GM10266 (cell line): Measurements from ENCODE around the gene COL1A2.

Experiments used
- DNase-seq: peaks from one replicate; pipeline ENCODE4 v3.0.0; 2012; ENCODE audit errors: extremely low spot score
- TF ChIP-seq, protein P1 (sequence below): IDR thresholded peaks from 2 replicates; pipeline ENCODE4 v1.5.1; 2012; ENCODE audit warnings: mild to moderate bottlenecking, low read depth; ENCODE audit not compliant: control insufficient read depth, insufficient read depth; ENCODE audit errors: missing control alignments

COL1A2 gene

DNA sequence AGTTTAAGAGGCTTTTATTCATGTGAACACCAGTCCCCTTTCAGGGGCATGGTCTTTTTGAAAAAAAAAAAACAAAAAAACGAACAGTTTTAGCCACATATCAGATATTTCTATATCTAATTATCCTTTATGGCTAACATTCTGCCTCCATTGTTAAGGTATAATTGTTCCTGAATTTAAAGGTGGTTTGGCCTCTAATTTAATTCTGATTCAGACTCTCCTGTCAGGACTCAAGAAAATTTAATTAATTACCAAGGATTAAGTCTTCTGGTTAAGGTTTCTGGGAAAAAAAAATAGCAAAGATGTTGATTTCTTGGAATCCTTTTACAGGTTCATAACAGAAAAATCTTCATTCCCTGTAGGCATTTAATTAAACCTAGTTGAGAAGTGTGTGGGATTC, 27.4 kb downstream of the COL1A2 start:
- no peak for DNase-seq
- TF ChIP-seq, protein P1, sequence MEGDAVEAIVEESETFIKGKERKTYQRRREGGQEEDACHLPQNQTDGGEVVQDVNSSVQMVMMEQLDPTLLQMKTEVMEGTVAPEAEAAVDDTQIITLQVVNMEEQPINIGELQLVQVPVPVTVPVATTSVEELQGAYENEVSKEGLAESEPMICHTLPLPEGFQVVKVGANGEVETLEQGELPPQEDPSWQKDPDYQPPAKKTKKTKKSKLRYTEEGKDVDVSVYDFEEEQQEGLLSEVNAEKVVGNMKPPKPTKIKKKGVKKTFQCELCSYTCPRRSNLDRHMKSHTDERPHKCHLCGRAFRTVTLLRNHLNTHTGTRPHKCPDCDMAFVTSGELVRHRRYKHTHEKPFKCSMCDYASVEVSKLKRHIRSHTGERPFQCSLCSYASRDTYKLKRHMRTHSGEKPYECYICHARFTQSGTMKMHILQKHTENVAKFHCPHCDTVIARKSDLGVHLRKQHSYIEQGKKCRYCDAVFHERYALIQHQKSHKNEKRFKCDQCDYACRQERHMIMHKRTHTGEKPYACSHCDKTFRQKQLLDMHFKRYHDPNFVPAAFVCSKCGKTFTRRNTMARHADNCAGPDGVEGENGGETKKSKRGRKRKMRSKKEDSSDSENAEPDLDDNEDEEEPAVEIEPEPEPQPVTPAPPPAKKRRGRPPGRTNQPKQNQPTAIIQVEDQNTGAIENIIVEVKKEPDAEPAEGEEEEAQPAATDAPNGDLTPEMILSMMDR = no peak

DNA sequence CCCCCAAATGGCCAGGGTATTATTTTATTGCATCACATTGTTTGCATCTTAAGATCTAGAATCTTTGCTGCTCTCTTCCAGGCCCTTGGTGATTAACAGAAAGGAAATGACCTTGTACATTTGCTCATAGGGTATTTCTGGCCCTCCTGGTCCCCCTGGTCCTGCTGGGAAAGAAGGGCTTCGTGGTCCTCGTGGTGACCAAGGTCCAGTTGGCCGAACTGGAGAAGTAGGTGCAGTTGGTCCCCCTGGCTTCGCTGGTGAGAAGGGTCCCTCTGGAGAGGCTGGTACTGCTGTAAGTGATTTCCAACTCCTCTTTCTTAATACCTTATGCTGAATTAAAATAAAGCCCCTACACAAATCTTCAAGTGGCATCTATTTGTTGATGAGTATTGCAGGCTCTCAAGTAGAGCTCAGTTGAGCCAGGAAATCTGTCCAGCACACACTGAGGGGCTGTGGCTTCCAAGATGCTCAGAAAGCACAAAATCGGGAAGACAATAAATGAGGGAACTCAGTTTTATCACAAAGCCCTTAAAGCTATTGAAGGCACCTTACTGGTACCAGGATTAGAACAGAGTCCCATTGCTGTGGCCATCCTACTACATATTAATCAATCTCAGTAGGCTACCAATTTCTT, 28.2 kb downstream of the COL1A2 start:
- TF ChIP-seq, protein P1 = no peak

DNA sequence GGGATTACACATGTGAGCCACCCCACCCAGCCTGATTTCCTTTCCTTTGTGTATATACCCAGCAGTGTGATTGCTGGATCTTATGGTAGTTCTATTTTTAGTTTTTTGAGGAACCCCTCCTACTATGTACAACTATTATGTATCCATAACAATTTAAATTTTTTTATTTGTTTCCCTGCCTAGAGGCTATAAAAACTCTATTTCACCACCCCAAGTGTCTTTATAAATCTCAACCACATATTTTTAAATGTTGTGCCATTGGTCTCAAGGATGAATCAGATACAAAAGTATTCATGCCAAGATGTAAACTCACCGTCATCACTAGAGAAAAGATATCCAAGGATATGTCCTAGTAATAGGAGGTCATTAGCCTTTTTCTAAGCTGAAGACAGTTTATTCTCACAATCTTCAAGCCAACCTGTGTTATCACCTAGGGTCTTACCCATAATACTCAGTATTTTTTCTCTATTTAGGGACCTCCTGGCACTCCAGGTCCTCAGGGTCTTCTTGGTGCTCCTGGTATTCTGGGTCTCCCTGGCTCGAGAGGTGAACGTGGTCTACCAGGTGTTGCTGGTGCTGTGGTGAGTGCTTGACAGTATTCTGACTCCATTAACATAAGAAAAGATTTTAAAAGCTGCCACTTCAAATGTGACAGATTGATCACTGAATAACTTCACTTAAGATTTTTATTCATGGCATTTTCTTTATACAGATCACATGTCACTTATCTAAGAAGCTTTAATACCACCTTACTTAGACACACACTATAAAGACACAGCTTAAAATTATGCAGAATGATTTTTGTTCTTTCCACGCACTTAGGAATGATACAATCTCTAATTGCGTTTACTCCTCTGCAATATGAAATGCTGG, 29.4 kb downstream of the COL1A2 start:
- no peak for DNase-seq
- TF ChIP-seq, protein P1 = no peak

More for the DNA sequence above, 28.2 kb downstream of the COL1A2 start:
- DNase-seq = no peak

DNA sequence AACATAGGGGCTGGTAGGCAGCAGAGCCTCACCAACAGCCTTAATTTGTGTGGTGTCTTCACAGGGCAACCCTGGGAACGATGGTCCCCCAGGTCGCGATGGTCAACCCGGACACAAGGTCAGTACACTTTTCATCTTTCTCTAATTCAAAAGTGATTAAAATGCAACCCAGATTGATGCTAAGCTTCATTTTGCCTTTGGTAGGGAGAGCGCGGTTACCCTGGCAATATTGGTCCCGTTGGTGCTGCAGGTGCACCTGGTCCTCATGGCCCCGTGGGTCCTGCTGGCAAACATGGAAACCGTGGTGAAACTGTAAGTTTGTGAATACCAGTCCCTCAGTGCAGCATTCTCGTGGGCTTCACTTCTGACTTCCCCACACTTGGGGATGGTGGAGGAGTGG, 30.9 kb downstream of the COL1A2 start:
- no peak for DNase-seq
- TF ChIP-seq, protein P1 = no peak

DNA sequence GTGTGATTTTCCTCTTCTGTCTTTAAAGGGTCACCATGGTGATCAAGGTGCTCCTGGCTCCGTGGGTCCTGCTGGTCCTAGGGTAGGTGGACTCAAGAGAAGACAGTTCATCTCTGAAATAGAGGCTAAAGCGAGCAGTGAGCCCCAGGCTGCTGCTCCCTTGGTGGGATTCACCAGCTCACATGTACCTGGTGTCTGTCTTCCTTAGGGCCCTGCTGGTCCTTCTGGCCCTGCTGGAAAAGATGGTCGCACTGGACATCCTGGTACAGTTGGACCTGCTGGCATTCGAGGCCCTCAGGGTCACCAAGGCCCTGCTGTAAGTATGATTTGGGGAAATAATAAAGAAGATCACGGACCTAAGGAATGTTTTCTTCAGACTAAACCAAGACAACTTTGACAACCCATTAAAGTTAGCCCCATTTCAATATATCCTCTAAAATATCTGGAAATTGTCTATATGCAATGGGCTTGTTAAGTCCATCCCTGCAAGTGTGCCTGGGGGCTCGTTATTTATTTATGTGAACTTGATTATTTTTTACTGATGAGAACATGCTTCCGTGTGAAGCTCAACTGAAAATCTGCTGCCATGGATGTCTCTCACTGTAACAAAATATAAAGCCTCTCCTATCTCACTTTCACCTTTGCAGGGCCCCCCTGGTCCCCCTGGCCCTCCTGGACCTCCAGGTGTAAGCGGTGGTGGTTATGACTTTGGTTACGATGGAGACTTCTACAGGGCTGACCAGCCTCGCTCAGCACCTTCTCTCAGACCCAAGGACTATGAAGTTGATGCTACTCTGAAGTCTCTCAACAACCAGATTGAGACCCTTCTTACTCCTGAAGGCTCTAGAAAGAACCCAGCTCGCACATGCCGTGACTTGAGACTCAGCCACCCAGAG, 32.5 kb downstream of the COL1A2 start:
- no peak for DNase-seq
- TF ChIP-seq, protein P1 = no peak

DNA sequence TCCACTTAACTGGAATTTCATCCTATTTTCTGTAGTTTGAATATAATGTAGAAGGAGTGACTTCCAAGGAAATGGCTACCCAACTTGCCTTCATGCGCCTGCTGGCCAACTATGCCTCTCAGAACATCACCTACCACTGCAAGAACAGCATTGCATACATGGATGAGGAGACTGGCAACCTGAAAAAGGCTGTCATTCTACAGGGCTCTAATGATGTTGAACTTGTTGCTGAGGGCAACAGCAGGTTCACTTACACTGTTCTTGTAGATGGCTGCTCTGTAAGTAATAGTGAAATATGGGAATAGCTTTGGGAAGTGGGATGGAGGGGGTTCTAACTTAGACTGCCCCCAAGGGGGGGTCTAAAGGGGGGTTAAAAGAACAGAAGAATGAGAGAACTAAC, 34.5 kb downstream of the COL1A2 start:
- TF ChIP-seq, protein P1 = no peak
- DNase-seq = no peak
